Psoas muscle (tissue), 8 donors: Measurements from ENCODE around the gene TNFRSF9. TPM values are rescaled to one million over a fixed set of nuclear protein-coding genes. Genes with fewer than 3 reads are reported as not detected.

Experiments used
- ATAC-seq, 4 donors: fragments of 200-7000 bp; cut with Tn5 transposase; one replicate each; pipeline ENCODE4 v1.9.1; 2020; ENCODE audit warnings: moderate library complexity in 3 of 4, mild to moderate bottlenecking in 2 of 4
- DNase-seq, 2 donors: peaks; one replicate each; pipeline ENCODE4 v3.0.0-alpha.2; 2020
- H3K27ac ChIP-seq: fragments of 200-600 bp; one replicate; pipeline ENCODE4 v1.8.0; 2022
- H3K27me3 ChIP-seq, 3 donors: fragments of 200-600 bp in 1 of 3; one replicate each; pipeline versions ENCODE4 v1.6.1 to v1.8.0; 2013 to 2022; ENCODE audit warnings: low read length in 2 of 3, mild to moderate bottlenecking in 2 of 3, moderate library complexity in 1 of 3; ENCODE audit not compliant: insufficient read depth in 3 of 3
- H3K36me3 ChIP-seq, 2 donors: fragments of 200-600 bp in 1 of 2; one replicate each; pipeline versions ENCODE4 v1.6.1 to v1.8.0; 2013 to 2022; ENCODE audit warnings: low read depth in 1 of 2, mild to moderate bottlenecking in 1 of 2, moderate library complexity in 1 of 2; ENCODE audit not compliant: insufficient read depth in 1 of 2
- H3K4me1 ChIP-seq: fragments of 200-600 bp; one replicate; pipeline ENCODE4 v1.8.0; 2022
- H3K4me3 ChIP-seq: fragments of 200-600 bp; one replicate; pipeline ENCODE4 v1.8.0; 2022; ENCODE audit warnings: mild to moderate bottlenecking
- H3K9me3 ChIP-seq: fragments of 200-600 bp; one replicate; pipeline ENCODE4 v1.8.0; 2022
- CTCF ChIP-seq: fragments of 200-600 bp; IDR thresholded peaks from one replicate; pipeline ENCODE4 v1.8.0; 2022; ENCODE audit warnings: antibody characterized with exemption
- WGBS, 3 donors: extraction: QIAGEN DNeasy Blood & Tissue Kit; methylation state at CpG; one replicate each; pipeline versions ENCODE4 v1.1.6 to v1.1.7; 2013; 5-methylcytosine and 5-hydroxymethylcytosine counted together
- intact Hi-C, 2 donors: fragments of 100-400 bp; cut with DNase I; formaldehyde crosslinking; loops; one replicate each; pipeline versions ENCODE4 v1.11.0 to v1.14.2; 2022
- polyA plus RNA-seq, 3 donors: library from polyadenylated mRNA; stranded (reverse); fragments of 200-250 nt; gene quantifications; one replicate each; pipeline ENCODE4 v1.2.3, GENCODE V29; 2013
- total RNA-seq, 4 donors: library from RNA; stranded (reverse); fragmentation: NEBNext Ultra II Directional in 2 of 4; extraction: Animal tissue kit (Norgen Biotek cat#: 25700) in 2 of 4; gene quantifications; one replicate each; pipeline versions ENCODE4 v1.2.1 to v1.2.4, GENCODE V29; 2021 to 2023
- donor health status: healthy with polysubstance abuse.
- donor health status: DM: no; HTN: no; CAD: no; lungs with moderate emphysema.
- donor health status: Bipolar disorder and iron deficiency.
- donor health status: healthy.
- donor health status: DM: yes; HTN: yes; CAD: no.
- donor health status: DM: no; HTN: no; CAD: no.
- donor health status: DM: no; HTN: no; CAD: no.
- donor health status: DM: yes; HTN: yes; CAD: no.

Gene TNFRSF9
- total and polyA plus RNA-seq, 7 donors: 0.01 to 0.12 (median 0.01) TPM; not detected in 4

GRCh38 chr1:7962636-7963377, 22.2 kb upstream of the TNFRSF9 start:
- H3K4me1 ChIP-seq: peaks cover 49% of the 10 kb centered on the region
- peaks cover 0 to 50% of the 10 kb centered on the region in 2 donors for H3K36me3 ChIP-seq
- intact Hi-C loops: no loop called here
- DNase-seq: no peak
- TF ChIP-seq CTCF: no peak
- peak overlapping the region; percentile 87 for H3K4me3 ChIP-seq
- peak overlapping the region; percentile 96 for H3K27ac ChIP-seq
- 77 to 80% (median 79%) methylated on average over 11 of the region's 11 CpGs for WGBS, 3 donors
- no peak for ATAC-seq
- H3K27me3 ChIP-seq: no peaks in the 10 kb centered on the region
- no peaks in the 10 kb centered on the region for H3K9me3 ChIP-seq

- no peak for TF ChIP-seq CTCF
Measured at GRCh38 chr1:7962014-7962335, 21.3 kb upstream of the TNFRSF9 start.

GRCh38 chr1:7961216-7962013, 20.8 kb upstream of the TNFRSF9 start, which contains the start of gene PARK7:
Gene PARK7, plus strand, starts transcription at chr1:7961711. Its CDS starts 1,075 bp downstream, at chr1:7962786.
- WGBS, 3 donors: 0% methylated on average over 64 to 81 of the region's 81 CpGs
- TF ChIP-seq CTCF: peak; percentile 52
- ATAC-seq: peak; percentile 94 to 96 (median 95)

More at GRCh38 chr1:7962014-7962335, 21.3 kb upstream of the TNFRSF9 start:
- WGBS, 3 donors: 0% methylated on average over 10 of the region's 10 CpGs
- Histone ChIP-seq H3K27me3 (no peaks in the 10 kb centered on the region), H3K4me1 (peaks cover 43% of the 10 kb centered on the region), H3K4me3 (peak overlapping the region; percentile 87), H3K9me3 (no peaks in the 10 kb centered on the region), H3K36me3 (peaks cover 0 to 42% of the 10 kb centered on the region in 2 donors), H3K27ac (peak overlapping the region; percentile 96)
- ATAC-seq: peak in 2 of 4 donors; percentile 2 to 12
- intact Hi-C loops: no loop called here
- no peak for DNase-seq

GRCh38 chr1:7960867-7961215, 20.2 kb upstream of the TNFRSF9 start:
- ATAC-seq: no peak
- intact Hi-C loops: no loop called here

More at GRCh38 chr1:7961216-7962013, 20.8 kb upstream of the TNFRSF9 start, which contains the start of gene PARK7:
- intact Hi-C loops: no loop called here
- no peaks in the 10 kb centered on the region for H3K27me3 ChIP-seq
- H3K4me3 ChIP-seq: peak within 1 kb of the TSS; percentile 87
- DNase-seq: peak; percentile 100
- peaks cover 38% of the 10 kb centered on the region for H3K4me1 ChIP-seq
- H3K27ac ChIP-seq: peak within 1 kb of the TSS; percentile 96
- peaks cover 0 to 37% of the 10 kb centered on the region in 2 donors for H3K36me3 ChIP-seq
- no peaks in the 10 kb centered on the region for H3K9me3 ChIP-seq

More at GRCh38 chr1:7960867-7961215, 20.2 kb upstream of the TNFRSF9 start:
- no peak for DNase-seq
- TF ChIP-seq CTCF: no peak
- Histone ChIP-seq H3K4me3 (peak overlapping the region; percentile 87), H3K27me3 (no peaks in the 10 kb centered on the region), H3K9me3 (no peaks in the 10 kb centered on the region), H3K4me1 (peaks cover 35% of the 10 kb centered on the region), H3K27ac (peak overlapping the region; percentile 96), H3K36me3 (peaks cover 0 to 31% of the 10 kb centered on the region in 2 donors)
- 0 to 2% (median 0%) methylated on average over 3 of the region's 3 CpGs for WGBS, 3 donors
